ENCODE data around the gene MIF. TPM values are rescaled to one million over a fixed set of nuclear protein-coding genes. Genes with fewer than 3 reads are reported as not detected.
"Not testable (repeated sequence)": the region's sequence is repeated elsewhere in the genome, so short reads cannot be mapped to it uniquely, and the experiment has no call there.

Gene MIF
- total and polyA plus RNA-seq, 2 donors from 2014 or later, result 505 to 1,211 TPM

GRCh38 chr22:23903328-23903971 is 9.3 kb downstream of the MIF start:
- TF ChIP-seq CTCF (IDR thresholded peaks at IDR 0.05; ENCODE audit: borderline replicate concordance, extremely low read depth, insufficient read depth), result no peak
- H3K9me3 ChIP-seq (ENCODE audit: control insufficient read depth in 2 of 3, insufficient read depth in 1 of 3, low read length in 3 of 3), result no peaks in the 10 kb centered on the region
- no peak overlapping the region for H3K27ac ChIP-seq (ENCODE audit: low read depth in 2 of 2, low read length in 2 of 2)
- intact Hi-C loops (cut with DNase I), result no loop called here
- no peak overlapping the region for H3K4me3 ChIP-seq (ENCODE audit: low read length in 3 of 3)
- peak in 1 of 5 donors; percentile 40 for DNase-seq
- no peaks in the 10 kb centered on the region for H3K36me3 ChIP-seq (ENCODE audit: control insufficient read depth in 2 of 3, insufficient read depth in 3 of 3, low read length in 3 of 3)
- no peaks in the 10 kb centered on the region for H3K27me3 ChIP-seq (ENCODE audit: control insufficient read depth, insufficient read depth, low read length)
- no peak overlapping the region for H3K9ac ChIP-seq (ENCODE audit: low read length in 3 of 3)
- no peak for FAIRE-seq
- peaks cover 0 to 11% (median 3%) of the 10 kb centered on the region in 3 donors for H3K4me1 ChIP-seq (ENCODE audit: control insufficient read depth in 2 of 3, insufficient read depth in 2 of 3, low read depth in 1 of 3, low read length in 3 of 3)

- Histone ChIP-seq H3K9me3 (ENCODE audit: control insufficient read depth in 2 of 3, insufficient read depth in 1 of 3, low read length in 3 of 3) (no peaks in the 10 kb centered on the region), H3K36me3 (ENCODE audit: control insufficient read depth in 2 of 3, insufficient read depth in 3 of 3, low read length in 3 of 3) (no peaks in the 10 kb centered on the region), H3K4me1 (ENCODE audit: control insufficient read depth in 2 of 3, insufficient read depth in 2 of 3, low read depth in 1 of 3, low read length in 3 of 3) (peaks cover 0 to 11% (median 10%) of the 10 kb centered on the region in 3 donors), H3K27ac (ENCODE audit: low read depth in 2 of 2, low read length in 2 of 2) (no peak overlapping the region), H3K27me3 (ENCODE audit: control insufficient read depth, insufficient read depth, low read length) (no peaks in the 10 kb centered on the region), H3K4me3 (ENCODE audit: low read length in 3 of 3) (no peak overlapping the region), H3K9ac (ENCODE audit: low read length in 3 of 3) (no peak overlapping the region)
- no peak for TF ChIP-seq CTCF (IDR thresholded peaks at IDR 0.05; ENCODE audit: borderline replicate concordance, extremely low read depth, insufficient read depth)
- intact Hi-C loops (cut with DNase I), result no loop called here
- DNase-seq, result peak in 4 of 5 donors; percentile 51 to 89 (median 60)
- FAIRE-seq, result no peak
Observed at GRCh38 chr22:23904573-23905254, 10.5 kb downstream of the MIF start.

- H3K4me3 ChIP-seq (ENCODE audit: low read length in 3 of 3), result no peak overlapping the region
- intact Hi-C loops (cut with DNase I), result no loop called here
- FAIRE-seq (no peak), DNase-seq (peak in 1 of 5 donors; percentile 51)
- H3K9me3 ChIP-seq (ENCODE audit: control insufficient read depth in 2 of 3, insufficient read depth in 1 of 3, low read length in 3 of 3), result no peaks in the 10 kb centered on the region
- H3K9ac ChIP-seq (ENCODE audit: low read length in 3 of 3), result no peak overlapping the region
- no peaks in the 10 kb centered on the region for H3K27me3 ChIP-seq (ENCODE audit: control insufficient read depth, insufficient read depth, low read length)
- H3K36me3 ChIP-seq (ENCODE audit: control insufficient read depth in 2 of 3, insufficient read depth in 3 of 3, low read length in 3 of 3), result no peaks in the 10 kb centered on the region
- no peak overlapping the region for H3K27ac ChIP-seq (ENCODE audit: low read depth in 2 of 2, low read length in 2 of 2)
- H3K4me1 ChIP-seq (ENCODE audit: control insufficient read depth in 2 of 3, insufficient read depth in 2 of 3, low read depth in 1 of 3, low read length in 3 of 3), result peaks cover 0 to 12% (median 7%) of the 10 kb centered on the region in 3 donors
- no peak for TF ChIP-seq CTCF (IDR thresholded peaks at IDR 0.05; ENCODE audit: borderline replicate concordance, extremely low read depth, insufficient read depth)
Observed at GRCh38 chr22:23906641-23907040, 12.5 kb downstream of the MIF start.

GRCh38 chr22:23907423-23907822 is 13.2 kb downstream of the MIF start:
- FAIRE-seq; H3K27ac ChIP-seq (ENCODE audit: low read depth in 2 of 2, low read length in 2 of 2); DNase-seq; H3K36me3 ChIP-seq (ENCODE audit: control insufficient read depth in 2 of 3, insufficient read depth in 3 of 3, low read length in 3 of 3); H3K4me3 ChIP-seq (ENCODE audit: low read length in 3 of 3); H3K27me3 ChIP-seq (ENCODE audit: control insufficient read depth, insufficient read depth, low read length); intact Hi-C loops (cut with DNase I); H3K9me3 ChIP-seq (ENCODE audit: control insufficient read depth in 2 of 3, insufficient read depth in 1 of 3, low read length in 3 of 3); H3K9ac ChIP-seq (ENCODE audit: low read length in 3 of 3): not testable (repeated sequence)
- peaks cover 0 to 12% (median 5%) of the 10 kb centered on the region in 3 donors for H3K4me1 ChIP-seq (ENCODE audit: control insufficient read depth in 2 of 3, insufficient read depth in 2 of 3, low read depth in 1 of 3, low read length in 3 of 3)
